Upper lobe of left lung (tissue), 4 donors: ENCODE results near the gene OPN1LW.
"Not testable (repeated sequence)": the region's sequence is repeated elsewhere in the genome, so short reads cannot be mapped to it uniquely, and the experiment has no call there.

ENCODE experiments used
- CTCF ChIP-seq, 6 experiments: fragments of 450-650 bp in 4 of 6; fragments of 200-600 bp in 2 of 6; sonication (generic) in 2 of 6; IDR thresholded peaks; one replicate each; pipeline ENCODE4 v1.5.1; 2016 to 2019; ENCODE audit warnings: antibody characterized with exemption in 6 of 6
- EP300 ChIP-seq, 4 donors: sonication (generic); formaldehyde crosslinking; IDR thresholded peaks; one replicate each; pipeline ENCODE4 v1.5.1; 2017; ENCODE audit warnings: antibody characterized with exemption in 4 of 4, control low read depth in 2 of 4
- POLR2A ChIP-seq, 4 donors: fragments of 450-650 bp; IDR thresholded peaks; one replicate each; pipeline ENCODE4 v1.5.1; 2016 to 2017; ENCODE audit warnings: antibody characterized with exemption in 4 of 4, mild to moderate bottlenecking in 2 of 4
- POLR2AphosphoS5 ChIP-seq, 2 donors: sonication (generic); formaldehyde crosslinking; IDR thresholded peaks; one replicate each; pipeline ENCODE4 v1.5.1; 2017; ENCODE audit warnings: antibody characterized with exemption in 2 of 2

GRCh38 chrX:154194316-154194715 lies 50.3 kb downstream of the OPN1LW start:
- TF ChIP-seq POLR2A, CTCF, EP300, POLR2AphosphoS5 (IDR thresholded peaks at IDR 0.05): not testable (repeated sequence)
